HL-60/S4 (cell line): ENCODE results near the gene CCL17.
"Not testable (repeated sequence)": the region's sequence is repeated elsewhere in the genome, so short reads cannot be mapped to it uniquely, and the experiment has no call there.

ENCODE experiments used
- in situ Hi-C: fragments of 300-500 bp; cut with MboI; formaldehyde crosslinking; loops from 2 replicates; pipeline ENCODE4 v1.14.3; 2022; ENCODE audit warnings: low sequenced_read_pairs

The CCL17 gene

GRCh38 chr16:57403965-57404817, at the start of gene CCL17:
TSS of gene CCL17 (plus strand) at chr16:57404767. CDS start at chr16:57413933, 9,166 bp downstream.
- in situ Hi-C loops, result no loop called here

- in situ Hi-C loops, result no loop called here
These were observed 48.6 kb upstream of the CCL17 start for GRCh38 chr16:57355898-57356414.

DNA sequence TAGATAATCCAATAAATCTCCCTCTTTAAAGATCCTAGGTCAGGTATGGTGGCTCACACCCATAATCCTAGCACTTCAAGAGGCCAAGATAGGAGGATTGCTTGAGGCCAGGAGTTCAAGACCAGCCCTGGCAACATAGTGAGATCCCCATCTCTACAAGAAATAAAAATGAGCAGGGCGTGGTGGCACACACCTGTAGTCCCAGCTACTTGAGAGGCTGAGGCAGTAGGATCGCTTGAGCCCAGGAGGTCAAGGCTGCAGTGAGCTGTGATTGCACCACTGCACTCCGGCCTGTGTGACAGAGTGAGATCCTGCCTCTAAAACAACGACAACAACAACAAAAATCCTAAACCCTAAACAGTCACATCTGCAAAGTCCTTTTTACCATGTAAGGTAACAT, 48.0 kb upstream of the CCL17 start:
- in situ Hi-C loops, result no loop called here

DNA sequence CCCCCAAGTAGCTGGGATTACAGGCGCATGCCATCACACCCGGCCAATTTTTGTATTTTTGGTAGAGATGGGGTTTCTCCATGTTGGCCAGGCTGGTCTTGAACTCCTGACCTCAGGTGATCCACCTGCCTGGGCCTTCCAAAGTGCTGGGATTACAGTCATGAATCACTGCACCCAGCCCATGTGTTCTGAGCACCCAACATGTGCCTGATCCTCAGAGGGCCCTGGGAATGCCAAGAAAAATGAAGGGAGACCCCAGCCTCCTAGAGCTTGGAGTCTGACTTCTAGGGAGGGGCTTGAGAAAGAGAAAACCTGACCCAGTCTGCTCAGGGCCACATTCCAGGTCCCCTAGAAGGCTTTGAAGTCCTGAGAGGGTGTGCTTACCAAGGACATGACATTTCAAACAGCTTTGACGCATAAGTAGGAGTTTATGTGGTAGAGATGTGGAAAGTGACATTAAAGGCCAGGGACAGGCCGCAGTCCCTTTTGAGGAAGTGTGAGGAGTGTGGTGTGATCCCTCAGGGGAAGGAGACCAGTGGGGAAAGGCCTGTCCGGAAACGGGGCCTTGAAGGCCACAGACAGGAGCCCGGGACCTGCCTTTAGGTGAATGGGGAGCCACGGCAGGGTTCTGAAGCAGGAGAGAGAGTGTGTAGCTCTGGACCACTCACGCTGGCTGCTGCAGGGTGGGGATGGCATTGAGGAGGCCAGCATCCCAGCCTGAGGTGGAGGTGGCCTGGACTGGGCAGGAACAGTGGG, 47.1 kb upstream of the CCL17 start:
- in situ Hi-C loops, result no loop called here

GRCh38 chr16:57358086-57358420, 46.5 kb upstream of the CCL17 start:
- in situ Hi-C loops, result no loop called here

DNA sequence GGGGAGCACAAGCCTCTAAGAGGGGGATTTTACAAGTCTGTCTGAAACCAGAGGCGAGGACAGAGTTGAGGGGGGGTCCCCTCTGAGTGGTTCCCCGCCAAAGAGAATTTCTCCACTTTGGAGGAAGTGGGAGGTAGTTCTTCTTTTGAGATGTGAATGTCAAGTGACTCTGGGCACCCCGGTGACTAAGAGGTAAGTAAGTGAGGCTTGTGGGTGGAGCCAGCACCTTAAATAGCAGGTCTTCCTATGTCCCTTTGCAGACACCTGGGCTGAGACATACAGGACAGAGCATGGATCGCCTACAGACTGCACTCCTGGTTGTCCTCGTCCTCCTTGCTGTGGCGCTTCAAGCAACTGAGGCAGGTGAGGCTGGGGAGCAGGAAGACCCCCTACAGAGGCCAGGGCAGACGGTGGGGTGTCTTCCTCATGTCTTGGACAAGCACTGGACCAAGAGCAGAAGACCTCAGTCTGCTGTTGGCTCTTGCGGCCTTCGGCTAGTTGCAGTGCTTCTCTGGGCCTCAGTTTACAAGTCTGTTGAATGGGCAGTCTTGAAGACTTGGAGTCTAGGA, 46.0 kb upstream of the CCL17 start, which contains the start of gene CCL22:
CCL22 (plus strand) TSS at position 257 of the 569 bp plus-strand sequence; CDS start at position 291, 34 bp downstream.
- in situ Hi-C loops, result no loop called here

DNA sequence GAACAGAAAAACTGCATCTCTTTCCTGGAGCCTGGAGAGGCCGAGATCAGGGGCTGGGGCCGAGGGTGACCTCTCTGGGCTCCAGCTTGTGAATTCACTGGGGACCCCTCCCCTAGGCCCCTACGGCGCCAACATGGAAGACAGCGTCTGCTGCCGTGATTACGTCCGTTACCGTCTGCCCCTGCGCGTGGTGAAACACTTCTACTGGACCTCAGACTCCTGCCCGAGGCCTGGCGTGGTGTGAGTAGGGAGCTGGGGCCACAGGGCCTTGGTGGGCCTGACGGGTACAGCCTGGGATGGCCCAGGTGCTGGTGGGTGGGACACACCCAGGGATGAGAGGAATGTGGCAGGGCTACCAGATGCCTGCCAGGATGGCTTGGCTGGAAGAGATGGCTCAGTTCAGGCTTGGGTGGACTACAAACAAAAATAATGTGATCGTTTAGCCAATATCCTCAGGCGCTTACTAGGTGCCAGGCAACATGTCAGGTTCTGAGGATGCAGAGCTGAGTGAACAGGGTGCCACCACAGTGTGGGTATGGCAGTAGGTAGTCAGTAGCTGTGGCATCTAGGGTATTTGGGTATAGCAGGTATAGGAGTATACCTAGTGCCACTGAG, 44.1 kb upstream of the CCL17 start:
- in situ Hi-C loops, result no loop called here

DNA sequence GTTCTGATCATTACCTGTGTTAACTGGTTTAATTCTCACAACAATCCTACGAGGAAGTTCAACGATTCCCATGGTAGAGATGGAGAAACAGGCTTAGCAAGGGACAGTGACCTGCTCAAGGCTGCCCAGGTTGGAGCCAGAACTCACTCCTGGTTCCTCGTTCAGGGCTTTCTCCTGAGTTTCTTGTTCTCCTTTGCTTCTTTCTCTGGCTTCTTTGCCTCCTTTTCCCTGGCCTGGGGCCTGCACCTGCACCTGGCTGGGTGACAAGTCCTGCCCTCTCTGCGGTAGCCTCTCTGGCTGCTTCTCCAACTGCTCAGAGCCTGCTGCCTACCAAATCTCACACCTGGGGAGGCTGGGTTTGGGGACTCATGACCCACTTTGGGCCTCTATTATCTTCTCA, 43.2 kb upstream of the CCL17 start:
- in situ Hi-C loops, result no loop called here

DNA sequence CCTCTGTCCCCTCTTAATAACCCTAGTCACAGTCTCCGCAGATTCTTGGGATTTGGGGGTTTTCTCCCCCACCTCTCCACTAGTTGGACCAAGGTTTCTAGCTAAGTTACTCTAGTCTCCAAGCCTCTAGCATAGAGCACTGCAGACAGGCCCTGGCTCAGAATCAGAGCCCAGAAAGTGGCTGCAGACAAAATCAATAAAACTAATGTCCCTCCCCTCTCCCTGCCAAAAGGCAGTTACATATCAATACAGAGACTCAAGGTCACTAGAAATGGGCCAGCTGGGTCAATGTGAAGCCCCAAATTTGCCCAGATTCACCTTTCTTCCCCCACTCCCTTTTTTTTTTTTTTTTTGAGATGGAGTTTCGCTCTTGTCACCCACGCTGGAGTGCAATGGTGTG, 40.4 kb upstream of the CCL17 start:
- in situ Hi-C loops, result no loop called here

DNA sequence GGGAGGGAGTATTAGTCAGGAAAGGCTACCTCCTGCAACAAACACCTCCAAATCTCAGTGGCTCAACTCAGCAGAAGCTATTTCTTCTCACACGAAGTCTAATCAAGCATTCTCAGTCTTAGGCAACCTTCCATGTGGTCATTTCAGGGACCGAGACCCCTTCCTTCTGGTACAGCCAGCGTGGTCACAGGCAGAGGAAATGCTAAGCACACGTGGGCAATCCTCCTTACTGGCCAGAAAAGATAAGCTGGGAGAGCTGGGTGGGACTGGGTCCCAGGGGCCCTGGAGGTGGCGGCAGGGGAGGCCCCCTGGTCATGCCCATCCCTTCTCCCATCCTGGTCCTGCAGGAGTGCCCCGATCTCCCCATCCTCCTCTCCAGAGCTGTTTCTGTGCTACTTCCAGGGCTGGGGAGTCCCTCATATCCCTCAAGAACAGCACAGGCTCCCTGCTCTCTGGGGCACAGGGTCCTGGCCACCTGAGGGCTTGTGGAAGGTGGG, 38.0 kb upstream of the CCL17 start:
- in situ Hi-C loops, result no loop called here

DNA sequence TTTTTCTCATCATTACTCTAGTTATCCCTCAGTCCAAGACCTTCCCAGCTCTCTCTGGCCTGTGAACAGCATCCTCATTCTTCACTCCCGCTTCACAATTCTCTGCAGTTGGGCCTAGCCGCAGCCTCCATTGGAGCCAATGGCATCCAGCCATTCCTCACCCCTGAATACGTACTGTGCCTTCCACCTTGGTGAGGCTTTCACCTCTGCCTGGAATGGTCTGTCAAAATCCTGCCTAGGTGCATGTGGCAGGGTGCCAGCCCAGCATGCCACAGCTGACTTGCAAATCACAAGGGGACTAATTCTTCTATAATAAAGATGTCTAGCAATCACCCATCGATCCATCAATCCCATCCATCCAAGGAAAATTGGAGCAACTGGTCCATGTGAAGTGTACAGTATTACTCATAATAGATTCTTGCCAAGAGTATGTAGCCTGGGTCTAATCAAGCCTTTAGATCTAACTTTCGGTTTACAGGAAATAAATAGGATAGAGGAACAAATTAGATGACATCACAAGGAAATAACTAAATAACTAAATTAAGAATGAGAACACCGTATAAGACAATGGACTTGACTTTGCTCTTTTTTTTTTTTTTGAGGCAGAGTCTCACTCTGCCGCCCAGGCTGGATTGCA, 37.3 kb upstream of the CCL17 start:
- in situ Hi-C loops, result no loop called here

- in situ Hi-C loops, result no loop called here
These were observed 32.8 kb upstream of the CCL17 start for GRCh38 chr16:57371494-57372371.

- in situ Hi-C loops, result no loop called here
These were observed 32.0 kb upstream of the CCL17 start, which contains the start of gene CX3CL1 for GRCh38 chr16:57372372-57373116. TSS of gene CX3CL1 (plus strand) at chr16:57372490. CDS start at chr16:57372569, 79 bp downstream.

GRCh38 chr16:57373117-57373947, 31.2 kb upstream of the CCL17 start:
- in situ Hi-C loops, result no loop called here

- in situ Hi-C loops, result no loop called here
These were observed 30.5 kb upstream of the CCL17 start for GRCh38 chr16:57374067-57374534.

DNA sequence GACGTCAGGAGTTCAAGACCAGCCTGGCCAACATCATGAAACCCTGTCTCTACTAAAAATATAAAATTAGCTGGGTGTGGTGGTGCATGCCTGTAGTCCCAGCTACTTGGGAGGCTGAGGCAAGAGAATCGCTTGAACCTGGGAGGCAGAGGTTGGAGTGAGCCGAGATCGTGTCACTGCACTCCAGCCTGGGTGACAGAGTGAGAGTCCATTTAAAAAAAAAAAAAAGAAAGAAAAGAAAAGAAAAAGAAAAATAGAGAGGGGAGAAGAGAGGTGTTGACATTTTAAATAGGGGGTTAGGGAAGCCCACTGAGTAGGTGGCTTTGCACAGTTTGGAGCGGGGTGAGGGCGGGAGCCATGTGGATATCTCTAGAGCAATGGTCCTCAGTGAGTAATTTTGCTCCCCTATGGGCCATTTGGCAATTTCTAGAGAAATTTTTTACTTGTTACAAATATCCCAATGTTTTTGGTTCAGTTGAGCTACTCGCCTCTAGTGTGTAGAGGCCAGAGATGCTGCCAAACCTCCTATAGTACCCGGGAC, 29.6 kb upstream of the CCL17 start:
- in situ Hi-C loops, result not testable (repeated sequence)

- in situ Hi-C loops, result no loop called here
These were observed 28.2 kb upstream of the CCL17 start for GRCh38 chr16:57376313-57376818.
